GM12864 (cell line): ENCODE results near the gene TADA3.

Source experiments
- DNase-seq: peaks from one replicate; pipeline ENCODE4 v3.0.0-alpha.2; 2011; ENCODE audit warnings: low read depth
- H3K4me3 ChIP-seq: 2 replicates; pipeline ENCODE4 v1.5.1; 2011; ENCODE audit warnings: mild to moderate bottlenecking, low read depth, low read length, control low read depth
- CTCF ChIP-seq: IDR thresholded peaks from 2 replicates; pipeline ENCODE4 v1.5.1; 2011; ENCODE audit warnings: low read depth, mild to moderate bottlenecking, moderate library complexity, low read length, control low read depth, inconsistent platforms; ENCODE audit errors: missing control alignments

The TADA3 gene

GRCh38 chr3:9731206-9732079, 60.8 kb downstream of the TADA3 start, which contains the start of gene BRPF1:
BRPF1 (plus strand) TSS chr3:9731735; CDS start chr3:9734141, 2,406 bp downstream.
- DNase-seq, result peak; percentile 95
- peak within 1 kb of the TSS; percentile 96 for H3K4me3 ChIP-seq
- no peak for TF ChIP-seq CTCF

GRCh38 chr3:9730657-9731205, 61.5 kb downstream of the TADA3 start:
- no peak for TF ChIP-seq CTCF
- H3K4me3 ChIP-seq, result peak overlapping the region; percentile 60
- no peak for DNase-seq
